HEK293 (cell line): ENCODE data around the gene GDF9.
A peak's percentile ranks its signal among the peaks of the same experiment; 100 is the strongest.

ENCODE experiments used
- CTCF ChIA-PET: fragments of 350-600 bp; formaldehyde crosslinking; extraction: SDS; loops from one replicate; lab custom pipeline; 2021; ENCODE audit warnings: antibody characterized with exemption; lab: Yijun Ruan, JAX
- POLR2A ChIA-PET: fragments of 300-600 bp; formaldehyde crosslinking; extraction: SDS; loops from one replicate; lab custom pipeline; 2020; ENCODE audit warnings: antibody characterized with exemption, inconsistent platforms; lab: Yijun Ruan, JAX
- H3K27ac ChIP-seq: fragments of 200-500 bp; sonication (Bioruptor generic); 2 replicates; pipeline ENCODE4 v1.5.1; 2014; ENCODE audit warnings: low read depth, low read length, control low read depth, inconsistent platforms; ENCODE audit errors: extremely low read depth
- H3K36me3 ChIP-seq, 2 experiments: fragments of 200-500 bp in 1 of 2; sonication (Bioruptor generic) in 1 of 2; 1 replicate in 1 of 2; 2 replicates in 1 of 2; pipeline ENCODE4 v1.5.1; 2014 to 2017; ENCODE audit warnings: inconsistent platforms in 2 of 2, low read length in 2 of 2; ENCODE audit not compliant: control insufficient read depth in 2 of 2, insufficient read depth in 1 of 2
- H3K4me1 ChIP-seq: fragments of 200-500 bp; sonication (Bioruptor generic); 2 replicates; pipeline ENCODE4 v1.5.1; 2014; ENCODE audit warnings: mild to moderate bottlenecking, low read length, inconsistent platforms; ENCODE audit not compliant: control insufficient read depth, insufficient read depth
- H3K4me3 ChIP-seq: 2 replicates; pipeline ENCODE4 v1.5.1; 2011; ENCODE audit warnings: low read depth, mild to moderate bottlenecking, control low read depth, low read length, moderate library complexity
- H3K9me3 ChIP-seq: fragments of 200-500 bp; sonication (Bioruptor generic); 2 replicates; pipeline ENCODE4 v1.5.1; 2014; ENCODE audit warnings: low read depth, low read length, inconsistent platforms; ENCODE audit not compliant: control insufficient read depth, insufficient read depth
- CTCF ChIP-seq: fragments of 450-650 bp; formaldehyde crosslinking; IDR thresholded peaks from 2 replicates; pipeline ENCODE4 v1.5.1; 2016; ENCODE audit warnings: missing biosample characterization, missing genetic modification characterization
- EGR2 ChIP-seq: fragments of 450-650 bp; formaldehyde crosslinking; IDR thresholded peaks from 2 replicates; pipeline ENCODE4 v1.5.1; 2016; ENCODE audit warnings: low read depth, missing biosample characterization, missing genetic modification characterization
- GLI2 ChIP-seq: fragments of 450-650 bp; formaldehyde crosslinking; IDR thresholded peaks from 2 replicates; pipeline ENCODE4; 2017; ENCODE audit warnings: missing biosample characterization, missing genetic modification characterization, low read depth, borderline replicate concordance
- KLF16 ChIP-seq: fragments of 450-650 bp; formaldehyde crosslinking; IDR thresholded peaks from 2 replicates; pipeline ENCODE4 v1.5.1; 2017; ENCODE audit warnings: missing biosample characterization, missing genetic modification characterization
- OVOL3 ChIP-seq: fragments of 450-650 bp; formaldehyde crosslinking; IDR thresholded peaks from 2 replicates; pipeline ENCODE4 v1.5.1; 2016; ENCODE audit warnings: missing biosample characterization, missing genetic modification characterization
- PRDM1 ChIP-seq: fragments of 450-650 bp; formaldehyde crosslinking; IDR thresholded peaks from 2 replicates; pipeline ENCODE4; 2016; ENCODE audit warnings: missing biosample characterization, missing genetic modification characterization
- REPIN1 ChIP-seq: fragments of 450-650 bp; formaldehyde crosslinking; IDR thresholded peaks from 2 replicates; pipeline ENCODE4 v1.5.1; 2017; ENCODE audit warnings: missing biosample characterization, missing genetic modification characterization, low read depth
- ZNF416 ChIP-seq: fragments of 450-650 bp; formaldehyde crosslinking; IDR thresholded peaks from 2 replicates; pipeline ENCODE4 v1.5.1; 2016; ENCODE audit warnings: missing biosample characterization, missing genetic modification characterization
- ZNF596 ChIP-seq: fragments of 450-650 bp; IDR thresholded peaks from 2 replicates; pipeline ENCODE4 v1.5.0; 2018; ENCODE audit warnings: missing biosample characterization, mild to moderate bottlenecking, missing genetic modification characterization, moderate library complexity
- ZNF692 ChIP-seq: fragments of 450-650 bp; formaldehyde crosslinking; IDR thresholded peaks from 2 replicates; pipeline ENCODE4 v1.5.1; 2016; ENCODE audit warnings: missing biosample characterization, missing genetic modification characterization
- ZSCAN16 ChIP-seq: fragments of 450-650 bp; formaldehyde crosslinking; IDR thresholded peaks from 2 replicates; pipeline ENCODE4 v1.5.1; 2016; ENCODE audit warnings: missing biosample characterization, missing genetic modification characterization
- TF ChIP-seq, protein P1 (sequence below): fragments of 450-650 bp; formaldehyde crosslinking; IDR thresholded peaks from 2 replicates; pipeline ENCODE4 v1.5.1; 2016; ENCODE audit warnings: missing biosample characterization, missing genetic modification characterization
- TF ChIP-seq, protein P2 (sequence below): fragments of 450-650 bp; formaldehyde crosslinking; IDR thresholded peaks from 2 replicates; pipeline ENCODE4 v1.5.1; 2016; ENCODE audit warnings: missing biosample characterization, missing genetic modification characterization

GDF9 gene

DNA sequence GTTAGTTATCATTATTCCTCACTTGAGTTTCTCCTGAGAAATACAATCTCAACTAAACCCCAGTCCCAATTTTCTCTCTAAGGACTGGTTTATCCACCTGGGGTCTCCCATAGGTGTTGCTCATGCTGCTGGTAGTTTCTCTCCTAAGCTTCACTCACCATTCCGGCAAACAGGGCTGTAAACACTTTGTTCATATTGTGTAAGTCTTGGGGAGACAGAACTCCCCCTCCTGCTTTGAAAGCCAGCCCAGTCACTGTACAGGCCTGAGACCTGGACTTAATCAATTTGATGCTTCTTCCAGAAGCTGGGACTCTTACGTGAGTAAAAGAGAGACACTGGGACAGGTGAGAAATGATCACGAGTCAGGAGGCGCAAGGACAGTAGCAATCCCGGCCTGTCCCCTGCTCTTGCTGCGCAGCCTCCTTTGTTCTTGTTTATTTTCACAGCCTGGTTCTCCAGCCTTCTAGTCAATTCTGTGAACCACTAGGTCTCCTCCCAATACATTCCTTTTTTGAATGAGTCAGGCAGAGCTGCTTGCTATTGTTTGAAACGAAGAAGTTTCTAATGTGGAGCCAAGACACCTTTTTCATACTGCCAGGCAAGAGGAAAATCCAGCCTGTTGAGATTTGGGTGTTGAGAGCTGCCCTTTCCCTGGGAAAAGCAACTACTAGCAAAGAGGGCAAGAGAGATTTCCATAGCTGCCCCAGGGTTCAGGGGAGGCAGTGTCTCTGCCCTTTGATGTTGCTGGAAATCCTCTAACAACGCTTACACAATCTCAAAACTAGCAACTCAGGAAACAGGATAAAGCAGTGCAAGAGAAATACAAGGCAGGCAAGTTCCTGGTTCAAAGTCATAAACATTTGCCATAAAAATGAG lies 26.6 kb downstream of the GDF9 start (continued):
- TF ChIP-seq, protein P1, sequence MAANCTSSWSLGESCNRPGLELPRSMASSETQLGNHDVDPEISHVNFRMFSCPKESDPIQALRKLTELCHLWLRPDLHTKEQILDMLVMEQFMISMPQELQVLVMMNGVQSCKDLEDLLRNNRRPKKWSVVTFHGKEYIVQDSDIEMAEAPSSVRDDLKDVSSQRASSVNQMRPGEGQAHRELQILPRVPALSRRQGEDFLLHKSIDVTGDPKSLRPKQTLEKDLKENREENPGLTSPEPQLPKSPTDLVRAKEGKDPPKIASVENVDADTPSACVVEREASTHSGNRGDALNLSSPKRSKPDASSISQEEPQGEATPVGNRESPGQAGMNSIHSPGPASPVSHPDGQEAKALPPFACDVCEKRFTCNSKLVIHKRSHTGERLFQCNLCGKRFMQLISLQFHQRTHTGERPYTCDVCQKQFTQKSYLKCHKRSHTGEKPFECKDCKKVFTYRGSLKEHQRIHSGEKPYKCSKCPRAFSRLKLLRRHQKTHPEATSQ: no peak
- no peak for TF ChIP-seq GLI2 (tag by site-specific recombination)
- no peak for TF ChIP-seq EGR2 (tag by site-specific recombination)
- TF ChIP-seq ZNF596 (tag by site-specific recombination): no peak
- TF ChIP-seq ZNF416 (tag by site-specific recombination): no peak
- TF ChIP-seq ZSCAN16: no peak
- no peak for TF ChIP-seq OVOL3 (tag by site-specific recombination)
- no peak for TF ChIP-seq KLF16

DNA sequence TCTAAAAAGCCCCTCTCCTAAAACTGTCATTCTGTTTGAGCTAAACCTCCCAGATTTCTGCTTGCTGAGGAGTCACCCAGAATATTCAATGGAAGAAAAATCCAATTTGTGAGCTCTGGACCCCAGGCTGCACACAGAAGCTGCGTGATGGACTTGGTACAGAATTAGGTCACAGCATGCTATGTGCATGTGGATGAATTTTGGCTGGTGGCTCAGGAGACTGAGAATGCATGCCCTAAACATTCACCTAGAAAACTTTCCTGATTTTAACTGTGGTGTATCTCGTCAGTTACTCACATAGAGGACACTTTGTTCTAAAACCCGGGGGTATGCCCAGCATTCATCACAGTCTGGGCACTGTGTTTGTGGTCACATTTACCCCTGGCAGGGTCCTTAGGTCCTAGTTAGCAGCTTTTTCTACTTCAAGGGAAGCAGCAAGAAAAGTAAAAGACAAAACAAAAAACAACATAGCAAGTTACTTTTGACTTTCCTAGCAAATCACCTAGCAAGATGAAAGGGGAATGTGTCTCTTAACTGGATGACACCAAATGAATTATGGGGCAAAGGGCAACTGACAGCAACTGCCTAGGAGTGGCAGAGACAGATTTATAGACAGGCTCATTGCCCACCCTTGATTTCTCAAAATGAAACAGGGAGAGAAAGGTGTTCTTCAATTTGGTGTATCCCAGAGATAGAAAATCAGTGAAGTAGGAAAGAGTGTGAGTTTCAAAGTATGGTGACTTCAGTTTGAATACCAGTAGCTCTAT lies 27.6 kb downstream of the GDF9 start:
- TF ChIP-seq, protein P2, sequence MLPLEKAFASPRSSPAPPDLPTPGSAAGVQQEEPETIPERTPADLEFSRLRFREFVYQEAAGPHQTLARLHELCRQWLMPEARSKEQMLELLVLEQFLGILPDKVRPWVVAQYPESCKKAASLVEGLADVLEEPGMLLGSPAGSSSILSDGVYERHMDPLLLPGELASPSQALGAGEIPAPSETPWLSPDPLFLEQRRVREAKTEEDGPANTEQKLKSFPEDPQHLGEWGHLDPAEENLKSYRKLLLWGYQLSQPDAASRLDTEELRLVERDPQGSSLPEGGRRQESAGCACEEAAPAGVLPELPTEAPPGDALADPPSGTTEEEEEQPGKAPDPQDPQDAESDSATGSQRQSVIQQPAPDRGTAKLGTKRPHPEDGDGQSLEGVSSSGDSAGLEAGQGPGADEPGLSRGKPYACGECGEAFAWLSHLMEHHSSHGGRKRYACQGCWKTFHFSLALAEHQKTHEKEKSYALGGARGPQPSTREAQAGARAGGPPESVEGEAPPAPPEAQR: no peak
- 0 out of 2 replicates have a peak, but pooled peaks have one; percentile 7 for TF ChIP-seq PRDM1
- ChIA-PET POLR2A (interaction anchor here (0.8 kb wide), 1 partner anchor 16 kb away, joined by 3 read pairs; no protein-coding TSS in a partner anchor), CTCF (interaction anchor here (0.6 to 1.0 kb wide), 3 partner anchors 9 to 45 kb away, joined by 3 read pairs; no protein-coding TSS in a partner anchor)

GRCh38 chr5:132837868-132838267 lies 28.4 kb downstream of the GDF9 start:
- H3K27ac ChIP-seq: no peak overlapping the region
- H3K4me3 ChIP-seq: no peak overlapping the region
- TF ChIP-seq ZNF692 (tag by site-specific recombination) (0 out of 2 replicates have a peak, but pooled peaks have one; percentile 21), CTCF (tag by site-specific recombination) (no peak), REPIN1 (tag by site-specific recombination) (no peak)
- no peaks in the 10 kb centered on the region for H3K36me3 ChIP-seq
- H3K9me3 ChIP-seq: no peaks in the 10 kb centered on the region
- ChIA-PET POLR2A (no interaction called here), CTCF (interaction anchor here (1.0 kb wide), 1 partner anchor 46 kb away, joined by 3 read pairs; no protein-coding TSS in a partner anchor)
- H3K4me1 ChIP-seq: no peaks in the 10 kb centered on the region

More for the DNA sequence above, 27.6 kb downstream of the GDF9 start:
- Histone ChIP-seq H3K27ac (no peak overlapping the region), H3K36me3 (no peaks in the 10 kb centered on the region), H3K4me1 (no peaks in the 10 kb centered on the region), H3K4me3 (no peak overlapping the region), H3K9me3 (no peaks in the 10 kb centered on the region)
